Stimulated activated CD8-positive, alpha-beta memory T cell treated with anti-CD3 and anti-CD28 coated beads, Interleukin-15, amount 100 ng/mL, for 24 hours (primary cell): ENCODE measurements around the gene PAX9.

Experiments used
- DNase-seq: peaks from one replicate; pipeline ENCODE4 v3.0.0-alpha.2; 2020; ENCODE audit warnings: low read depth

Gene PAX9

DNA sequence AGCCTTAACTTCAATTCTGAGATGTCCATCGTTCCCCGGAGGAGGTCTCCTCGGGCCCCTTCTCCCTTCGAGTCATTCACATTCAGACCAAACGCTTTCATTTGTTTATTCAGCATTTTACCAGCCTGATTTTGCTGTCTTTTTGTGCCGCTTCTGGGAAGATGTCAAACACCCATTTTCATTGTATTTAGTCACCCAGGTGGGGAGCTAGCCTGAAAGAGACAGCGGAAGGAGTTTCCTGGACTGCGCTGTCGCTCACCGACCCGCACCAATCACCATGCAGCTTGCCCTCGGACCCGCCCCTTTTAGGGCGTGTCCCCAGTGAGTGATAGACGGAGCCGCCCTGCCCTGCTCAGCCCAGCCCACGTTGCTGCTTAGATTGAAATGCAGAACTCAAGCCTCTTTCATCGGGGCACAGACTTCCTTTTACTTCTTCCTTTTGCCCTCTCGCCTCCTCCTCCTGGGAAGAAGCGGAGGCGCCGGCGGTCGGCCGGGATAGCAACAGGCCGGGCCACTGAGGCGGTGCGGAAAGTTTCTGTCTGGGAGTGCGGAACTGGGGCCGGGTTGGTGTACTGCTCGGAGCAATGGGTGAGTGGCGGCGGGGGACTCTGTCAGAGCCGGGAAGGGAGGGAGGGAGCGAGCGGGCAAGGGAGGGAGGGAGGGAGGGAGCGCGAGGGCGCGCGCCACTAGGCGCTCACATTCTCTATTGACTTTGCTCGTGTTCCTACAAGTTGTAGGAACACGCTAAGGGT is at the start of gene PAX9:
TSS of gene PAX9 (plus strand) at position 355 of the 752 bp plus-strand sequence. CDS start at position 585, 230 bp downstream.
- DNase-seq, result no peak

DNA sequence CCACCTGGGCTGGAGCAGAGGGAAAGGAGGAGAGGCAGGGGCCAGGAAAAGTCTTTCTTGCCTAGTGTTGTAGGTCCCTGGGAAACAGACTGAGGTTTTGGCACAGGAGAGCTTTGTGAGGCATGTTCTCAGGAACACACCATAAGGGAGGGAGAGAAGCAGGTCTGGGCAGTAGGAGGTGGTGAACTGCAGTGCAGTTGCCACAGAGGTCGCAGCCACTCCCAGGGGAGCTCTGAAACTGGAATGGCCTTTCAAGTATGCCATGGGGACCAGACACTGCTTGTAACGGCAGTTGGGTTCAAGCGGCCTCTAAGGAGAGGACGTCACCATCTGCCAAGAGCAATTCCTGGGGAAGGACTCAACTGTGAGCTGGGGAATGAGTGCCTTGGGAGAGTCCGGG is 43.8 kb upstream of the PAX9 start:
- no peak for DNase-seq

DNA sequence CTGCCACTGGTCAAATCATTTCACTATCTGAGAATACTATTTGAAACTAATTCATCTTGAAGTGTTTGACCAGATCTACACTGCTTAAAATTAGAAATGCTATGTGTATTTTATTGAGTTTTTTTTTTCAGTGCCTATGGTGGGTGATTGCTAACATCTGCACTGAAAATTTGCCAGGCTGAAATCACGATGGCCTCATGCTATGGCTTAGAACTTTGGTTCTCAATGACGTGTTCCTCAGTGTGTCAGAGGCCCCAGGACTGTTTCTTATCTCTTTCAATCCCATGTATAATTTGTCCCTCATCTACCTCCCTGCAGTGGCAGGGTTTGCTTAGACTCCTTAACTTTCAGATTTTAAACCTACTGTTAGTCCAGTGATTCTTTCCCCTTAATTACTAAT is 43.0 kb upstream of the PAX9 start:
- DNase-seq, result no peak

DNA sequence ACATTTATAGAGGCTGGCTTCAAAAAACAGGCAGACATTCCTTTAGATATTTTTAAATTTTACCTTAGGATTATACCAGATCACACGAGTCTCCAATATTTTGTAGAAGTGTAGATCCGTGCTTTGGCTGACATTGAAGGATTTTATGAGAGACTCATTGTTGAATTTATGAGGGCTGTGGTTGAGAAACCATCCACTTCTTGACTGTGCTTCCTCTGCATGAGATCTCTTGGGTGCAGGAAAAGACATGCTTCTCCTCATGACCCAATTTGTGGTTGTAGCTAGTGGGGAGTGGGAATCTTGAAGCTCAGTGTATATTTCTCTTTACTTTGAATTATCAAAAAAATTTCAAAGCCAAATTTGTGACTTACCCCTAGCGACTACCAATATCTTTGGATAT is 42.5 kb upstream of the PAX9 start:
- no peak for DNase-seq

DNA sequence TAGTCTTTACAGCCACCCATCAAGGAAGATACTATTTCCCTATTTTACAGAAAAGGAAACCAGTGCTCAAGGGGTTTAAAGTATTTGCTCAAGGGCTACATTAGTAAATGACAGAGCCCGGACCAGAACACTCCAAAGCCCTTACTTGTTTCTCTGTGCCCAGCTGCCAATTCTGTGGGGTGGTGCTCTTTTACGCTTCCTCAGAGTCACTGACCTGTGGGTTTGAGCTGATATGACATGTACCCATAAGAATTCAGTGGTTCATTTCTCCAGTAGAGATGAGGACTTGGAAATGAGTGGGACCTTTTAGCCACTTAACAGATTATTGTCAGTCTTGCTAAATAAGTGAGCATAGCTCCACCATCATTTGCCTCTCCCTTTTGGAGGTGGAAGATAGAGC is 41.8 kb upstream of the PAX9 start:
- no peak for DNase-seq

DNA sequence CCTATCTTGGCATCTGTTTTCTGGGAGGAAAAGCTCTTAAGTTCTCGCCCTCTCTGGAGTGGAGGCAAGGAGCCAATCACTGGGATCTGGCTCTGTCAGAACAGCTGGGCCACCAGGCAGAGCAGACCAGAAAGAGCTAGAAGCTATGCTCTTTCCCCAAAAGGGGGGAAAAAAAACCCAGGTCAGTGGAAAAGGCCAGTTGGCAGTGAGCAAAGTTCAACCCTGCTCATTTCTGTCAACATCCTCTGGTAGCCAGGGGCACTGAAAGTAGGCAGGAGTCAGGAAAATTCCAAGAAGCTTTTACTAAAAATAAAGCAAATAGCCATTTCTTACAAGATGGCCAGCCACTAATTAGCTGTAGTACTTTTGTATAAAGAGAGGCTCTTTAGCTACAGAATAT is 36.6 kb upstream of the PAX9 start:
- DNase-seq, result no peak

DNA sequence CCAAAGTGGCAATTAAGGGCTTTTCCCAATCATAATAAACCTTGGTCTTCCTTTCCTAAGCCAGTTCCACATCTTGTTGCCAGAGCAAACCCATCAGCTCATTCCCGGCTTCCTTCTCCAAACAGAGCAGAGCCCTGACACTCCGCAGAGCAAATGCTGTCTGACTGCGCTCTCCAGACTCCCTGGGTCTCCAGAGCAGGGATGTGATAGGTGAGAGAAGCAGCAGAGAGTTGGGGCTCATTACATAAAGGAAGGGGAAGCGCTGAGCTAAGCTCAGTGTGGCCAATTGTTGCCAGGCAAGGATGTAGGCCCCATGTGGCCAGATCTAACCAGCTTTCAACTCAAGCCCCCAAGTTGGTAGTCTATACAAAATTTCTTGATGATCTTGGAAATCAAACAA is 36.2 kb upstream of the PAX9 start:
- DNase-seq, result no peak

DNA sequence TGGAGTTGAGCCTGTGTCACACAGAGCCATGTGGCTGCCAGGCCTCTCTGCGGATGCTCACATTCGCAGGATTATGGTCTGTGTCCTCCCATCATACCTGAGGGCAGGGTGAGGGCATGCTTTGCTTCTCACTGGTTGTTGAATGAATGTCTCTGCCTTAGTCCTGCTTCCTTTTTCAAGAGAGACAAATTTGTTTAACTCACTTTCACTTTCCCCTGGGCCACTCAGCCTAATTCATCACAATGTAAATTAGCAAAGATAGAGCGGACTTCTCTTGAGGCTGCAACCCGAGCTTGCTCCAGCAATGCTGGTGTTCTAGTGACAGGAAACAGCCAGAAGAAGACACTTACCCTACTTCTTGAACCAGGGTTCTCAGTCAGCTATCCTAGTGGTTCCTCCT is 35.5 kb upstream of the PAX9 start:
- no peak for DNase-seq

DNA sequence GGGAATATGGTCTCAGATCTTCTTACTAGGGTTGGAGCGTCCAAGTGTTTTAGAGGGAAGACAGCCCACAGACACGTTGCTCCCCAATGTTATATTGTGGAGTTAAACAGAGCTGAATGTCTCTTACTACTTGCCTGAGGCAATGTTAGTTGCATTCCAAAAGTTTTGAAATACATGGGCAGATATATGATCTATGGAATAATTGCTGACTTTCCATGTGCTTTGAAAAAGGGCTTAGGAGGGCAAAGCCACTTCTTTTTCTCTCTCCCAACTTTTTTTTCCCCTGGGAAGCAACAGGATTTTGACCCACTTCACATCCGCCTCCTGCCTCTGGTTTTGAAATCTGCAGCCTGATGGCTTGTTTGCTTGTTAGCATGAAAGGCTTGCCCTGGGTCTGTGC is 33.7 kb upstream of the PAX9 start:
- DNase-seq, result no peak

DNA sequence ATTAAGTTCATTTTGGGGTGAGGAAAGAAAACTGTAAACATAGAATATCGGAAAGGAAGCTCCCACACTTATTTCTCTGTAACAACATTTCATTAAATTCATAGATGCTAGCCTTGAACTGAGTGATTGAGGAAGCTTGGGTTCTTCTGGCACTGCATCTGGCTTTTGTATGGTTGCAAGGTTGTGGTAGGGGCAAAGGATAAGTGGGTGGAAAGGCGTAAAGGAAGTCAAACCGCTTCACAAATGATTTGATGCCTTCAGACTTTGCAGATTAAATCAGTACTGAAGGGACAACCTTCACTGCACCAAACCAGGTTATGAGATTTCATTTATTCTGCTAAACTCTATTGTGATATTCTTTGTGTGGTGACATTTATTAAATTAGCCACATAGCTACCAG is 28.1 kb upstream of the PAX9 start:
- no peak for DNase-seq

DNA sequence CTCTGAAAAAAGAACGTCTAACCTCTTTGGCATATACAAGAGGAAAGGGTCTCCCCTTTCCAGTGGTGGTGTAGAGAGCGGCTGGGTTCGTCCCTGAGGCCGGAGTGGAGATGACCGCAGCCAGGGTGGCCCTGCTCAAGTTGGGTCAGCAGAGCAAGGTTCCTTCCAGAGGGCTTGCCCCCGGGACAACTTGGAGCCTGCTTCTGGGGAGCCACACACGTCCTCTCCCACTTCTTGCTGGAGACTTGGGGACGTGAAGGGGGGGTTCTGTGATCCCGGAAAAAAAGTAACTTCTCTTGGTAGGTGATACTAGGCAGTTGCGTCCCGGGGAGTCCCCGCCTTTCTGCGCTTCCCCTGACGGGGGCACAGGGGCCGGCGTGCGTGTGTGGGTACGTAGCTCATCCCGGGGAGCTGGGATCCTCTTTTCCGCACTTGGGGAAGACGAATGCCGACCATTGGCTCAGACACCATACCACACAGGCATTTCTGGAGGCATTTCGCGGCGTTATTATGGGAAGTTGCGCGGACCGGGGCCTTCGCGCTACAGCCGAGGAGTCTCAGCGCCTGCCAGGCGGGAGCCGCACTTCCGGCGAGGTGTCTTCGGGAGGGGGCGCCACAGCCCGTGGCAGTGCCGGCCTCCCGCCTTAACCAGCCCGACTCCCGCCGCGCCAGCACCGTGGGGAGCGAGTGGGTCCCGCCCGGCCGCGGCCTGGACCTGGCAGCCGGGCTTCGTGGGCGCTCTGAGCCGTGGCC is 14.8 kb upstream of the PAX9 start:
- no peak for DNase-seq

DNA sequence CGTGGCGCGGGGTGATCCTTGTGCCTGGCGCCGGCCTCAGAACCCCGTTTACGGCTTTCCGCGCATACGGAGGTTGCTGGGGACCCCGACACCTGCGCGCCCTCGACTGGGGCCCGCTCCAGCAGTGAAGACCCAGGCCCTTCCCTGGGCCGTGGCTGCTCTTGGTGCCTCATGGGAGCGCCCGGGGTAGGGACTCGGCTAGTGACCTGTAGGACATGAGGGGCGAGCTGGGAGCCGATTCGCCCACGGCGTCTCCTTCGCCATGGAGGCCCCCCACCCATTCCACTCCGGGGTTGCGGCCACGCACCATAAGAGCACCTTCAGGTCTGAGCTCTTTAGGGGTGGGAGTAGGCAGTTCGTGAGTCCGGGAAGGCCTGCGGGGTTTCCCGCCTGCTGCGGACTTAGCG is 14.2 kb upstream of the PAX9 start:
- no peak for DNase-seq

DNA sequence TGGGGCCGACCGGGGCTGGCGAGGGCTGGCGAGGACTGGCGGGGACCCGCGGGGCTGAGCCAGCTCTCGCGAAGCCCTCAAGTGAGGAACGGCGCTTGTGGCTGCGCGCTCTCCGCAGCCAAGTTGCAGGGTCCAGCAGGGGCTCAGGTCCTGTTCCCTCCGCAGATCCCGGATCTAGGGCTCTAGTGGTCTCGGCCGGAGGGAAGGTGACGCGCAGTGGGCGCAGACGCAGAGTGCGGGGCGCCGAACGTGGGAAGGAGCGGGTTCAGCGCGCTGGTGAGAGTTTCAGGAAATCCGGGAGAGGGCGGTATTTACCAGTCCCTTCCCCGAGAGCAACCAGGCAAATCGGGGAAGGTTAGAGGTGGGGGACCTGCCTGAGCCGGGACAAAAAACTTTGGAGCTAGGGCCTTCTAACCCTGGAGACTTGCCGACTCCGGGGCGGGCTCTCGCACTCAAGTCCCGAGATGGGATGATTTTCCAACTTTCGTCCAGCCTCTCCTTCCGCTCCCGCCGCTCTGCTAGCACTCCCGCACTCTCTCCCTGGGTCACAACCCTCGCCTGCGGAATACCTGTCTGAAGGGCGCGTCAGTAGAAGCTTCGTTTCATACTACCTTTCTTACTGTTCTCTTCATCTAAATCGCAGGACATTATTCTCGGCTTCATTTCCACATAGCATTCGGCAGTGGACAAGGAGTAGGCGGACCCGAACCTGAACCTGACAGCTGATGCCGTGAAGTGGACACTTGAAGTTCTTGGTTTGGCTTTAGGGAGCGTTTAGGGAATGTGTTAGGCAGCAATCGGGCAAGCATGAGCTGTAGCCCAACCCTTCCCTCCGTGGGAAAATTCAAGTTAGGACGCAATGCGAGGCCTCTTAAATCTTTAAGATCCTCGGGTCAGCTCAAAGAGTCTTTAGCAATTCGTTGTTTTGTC is 13.6 kb upstream of the PAX9 start:
- DNase-seq, result no peak

DNA sequence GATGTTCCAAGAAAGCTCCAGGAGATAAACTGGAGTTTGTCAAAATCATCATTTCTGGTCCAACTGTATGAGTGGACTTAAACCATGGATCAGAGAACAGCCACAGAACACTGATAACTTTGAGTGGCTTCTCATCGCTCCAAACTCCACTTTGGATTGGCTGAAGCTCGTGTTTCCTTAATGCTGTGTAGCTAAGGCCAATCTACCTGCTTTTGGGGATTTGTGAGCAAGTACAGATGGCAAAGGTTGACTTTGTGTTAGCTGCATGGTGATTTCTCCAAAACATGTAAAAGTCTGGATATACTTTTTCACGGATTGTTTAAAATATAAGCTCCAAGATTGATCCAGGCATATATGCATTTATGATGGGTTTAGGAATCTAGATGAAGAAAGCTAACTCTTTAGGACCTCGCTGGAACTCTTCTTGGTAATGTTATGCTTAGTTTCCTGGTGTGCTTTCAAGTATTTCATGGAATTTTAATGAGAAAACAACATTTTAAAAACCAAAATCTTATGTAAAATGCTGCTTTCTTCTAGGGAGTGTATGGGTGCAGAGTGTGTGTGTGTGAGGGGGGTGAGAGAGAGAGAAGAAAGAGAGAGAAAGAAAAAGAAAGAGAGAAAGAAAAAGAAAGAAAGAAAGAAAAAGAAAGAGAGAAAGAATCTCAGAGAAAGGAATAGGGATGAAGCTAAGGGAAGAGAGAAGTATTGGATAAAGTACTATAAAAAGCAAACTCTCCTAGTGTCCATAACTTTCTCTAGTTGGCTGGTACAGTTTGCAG is 11.6 kb upstream of the PAX9 start:
- no peak for DNase-seq

DNA sequence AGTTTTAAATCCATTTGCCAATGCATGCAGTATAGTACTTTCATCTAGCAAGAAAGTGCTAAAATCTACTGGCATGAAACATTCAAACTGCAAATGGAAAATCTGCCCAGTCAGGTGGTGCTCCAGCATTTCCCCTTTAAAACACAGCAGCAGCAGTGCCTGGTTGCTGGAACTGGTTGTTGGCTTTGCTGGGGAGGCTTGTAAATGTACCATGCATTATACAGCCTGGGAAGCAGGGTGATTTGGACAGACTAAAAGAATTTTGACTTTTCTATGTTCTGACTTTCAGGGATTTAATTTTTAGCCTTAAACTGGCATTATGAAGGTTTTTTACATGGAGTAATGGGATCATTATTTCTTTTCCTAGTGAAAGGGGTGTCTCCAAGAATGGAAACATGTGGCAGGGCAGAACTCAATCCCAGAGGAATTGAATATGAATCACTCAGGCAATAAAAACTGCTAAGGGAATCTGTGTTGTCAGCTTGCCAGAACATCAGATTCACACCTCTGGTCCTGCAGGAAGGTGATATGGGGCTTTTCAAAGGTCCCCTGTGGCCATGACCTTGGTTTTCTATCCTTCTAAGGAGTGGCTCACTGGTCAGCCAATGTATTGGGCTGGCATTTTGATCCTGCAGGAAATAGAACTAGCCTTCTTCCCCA is 9.0 kb upstream of the PAX9 start:
- DNase-seq, result no peak

DNA sequence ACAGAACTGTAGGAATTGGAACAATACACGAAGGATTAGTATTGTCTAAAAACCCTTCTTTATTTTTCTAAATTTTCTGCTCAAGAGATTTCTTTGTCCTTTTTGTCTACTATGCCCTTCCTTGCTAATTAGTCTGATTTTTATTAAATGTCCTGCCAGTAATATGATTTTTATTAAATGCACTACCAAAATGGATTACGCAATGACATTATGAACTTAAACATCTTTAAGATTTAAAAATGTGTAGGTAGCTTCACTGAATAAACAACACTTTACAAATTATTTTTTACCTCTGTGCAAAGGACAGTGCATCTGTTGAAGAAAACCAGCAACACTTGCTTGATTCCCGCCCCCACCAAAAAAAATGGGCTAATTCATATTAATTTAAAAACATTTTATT is 8.2 kb upstream of the PAX9 start:
- no peak for DNase-seq

DNA sequence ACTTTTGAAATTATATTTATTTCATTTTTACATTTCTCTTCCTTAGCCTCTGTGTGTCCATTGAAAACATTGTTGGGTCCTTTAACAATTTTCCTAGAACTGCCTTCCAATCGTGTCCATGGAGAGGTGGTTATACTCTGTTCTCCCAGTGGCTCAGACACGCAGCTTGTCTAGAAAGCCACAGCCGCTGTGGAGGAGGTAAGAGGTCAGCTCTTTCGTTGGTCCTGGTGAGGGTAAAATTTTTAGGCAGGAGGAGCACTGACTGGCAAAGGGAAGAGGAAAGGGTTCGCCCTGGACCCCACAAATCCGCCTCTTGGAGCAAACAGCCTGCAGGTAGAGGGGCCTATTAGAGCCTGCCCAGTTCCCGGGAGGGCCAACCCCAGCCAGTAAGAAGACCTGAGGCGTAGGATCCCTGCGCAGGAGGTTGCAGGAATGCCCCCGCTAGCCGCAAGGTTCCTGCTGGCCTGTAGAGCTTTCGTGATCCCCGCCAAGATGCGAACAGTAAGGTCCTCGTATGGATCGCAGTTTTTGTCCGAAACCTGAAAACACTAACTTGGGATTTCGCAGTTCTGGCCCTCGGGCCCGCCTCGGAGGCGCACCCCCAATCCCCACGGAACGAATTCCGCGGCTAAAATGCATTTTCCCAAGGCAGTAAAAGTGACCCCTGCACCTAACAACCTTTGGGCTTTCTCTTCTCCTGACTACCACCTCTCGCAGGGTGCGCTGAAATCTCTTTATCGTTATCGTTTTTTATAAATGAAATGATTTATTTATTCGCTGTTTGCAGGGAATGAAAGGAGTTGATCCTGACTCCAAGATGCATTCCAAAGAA is 7.5 kb upstream of the PAX9 start:
- no peak for DNase-seq

DNA sequence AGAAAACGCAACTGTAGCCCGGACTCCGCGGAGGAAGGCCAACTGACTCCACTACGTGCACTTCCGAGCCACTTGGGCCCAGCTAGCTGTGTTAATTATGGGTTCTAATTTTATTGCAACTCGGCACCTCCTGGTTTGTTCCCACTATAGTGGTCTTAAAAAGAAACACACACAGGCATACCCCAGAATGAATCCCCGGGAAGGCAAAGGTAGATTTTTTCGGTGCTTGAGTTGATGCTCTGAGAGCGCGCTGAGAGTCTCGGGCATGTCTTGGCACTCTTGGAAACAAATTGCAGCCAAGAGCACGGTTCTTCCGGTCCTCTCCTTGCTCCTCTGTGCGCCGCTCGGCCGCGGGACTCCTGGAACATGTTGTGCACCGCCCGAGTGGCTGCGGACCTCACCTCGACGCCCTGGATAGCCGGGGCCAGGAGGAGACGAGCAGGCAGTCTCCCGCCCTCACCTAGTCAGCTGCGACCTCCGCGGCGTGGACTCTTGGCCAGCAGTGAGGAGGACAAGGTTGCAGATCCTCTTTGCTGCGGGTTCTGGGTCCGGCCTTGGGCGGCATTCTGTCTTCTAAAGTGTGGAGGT is 6.8 kb upstream of the PAX9 start:
- no peak for DNase-seq

DNA sequence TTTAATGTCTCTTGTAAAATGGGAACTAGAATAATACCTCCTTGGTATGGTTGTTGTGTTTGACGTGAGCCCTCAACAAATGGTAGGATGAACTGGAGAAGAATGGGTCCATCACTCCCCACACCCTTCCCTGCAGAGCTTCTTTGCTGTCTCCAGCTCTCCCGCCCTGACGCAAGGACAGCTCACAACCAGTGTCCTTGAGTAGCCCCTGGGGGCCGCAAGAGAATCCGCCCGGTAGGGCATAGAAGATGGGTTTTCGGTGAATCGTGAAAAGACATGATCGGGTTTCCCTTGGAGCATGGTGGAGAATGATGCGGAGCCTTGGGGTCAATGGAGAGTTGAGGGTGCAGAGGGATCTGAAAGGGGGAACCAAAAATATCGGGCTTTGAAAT is 6.1 kb upstream of the PAX9 start:
- no peak for DNase-seq
